ENCODE data around the gene ZER1. TPM values are rescaled to one million over a fixed set of nuclear protein-coding genes. Genes with fewer than 3 reads are reported as not detected.

ZER1 gene
- total and polyA plus RNA-seq, 7 donors: 15.2 to 67.2 (median 54.8) TPM

GRCh38 chr9:128724744-128725211, 46.9 kb downstream of the ZER1 start:
- Histone ChIP-seq H3K9me3 (no peaks in the 10 kb centered on the region), H3K4me3 (peak overlapping the region; percentile 65), H3K36me3 (ENCODE audit: insufficient read depth in 1 of 2, low read depth in 1 of 2) (peaks cover 0 to 5% of the 10 kb centered on the region in 2 donors), H3K27ac (no peak overlapping the region), H3K4me1 (peaks cover 8% of the 10 kb centered on the region), H3K27me3 (ENCODE audit: insufficient read depth in 3 of 3, low read length in 2 of 3) (no peaks in the 10 kb centered on the region)
- intact Hi-C loops (cut with DNase I): loop anchor here (5.0 to 10.0 kb wide), 2 partner anchors 43 to 220 kb away; partner anchors contain the start of genes DOLK (in 1 of the 2) and NUP188 (in 1 of the 2)
- DNase-seq (peak; percentile 67 to 82), ATAC-seq (peak in 2 of 4 donors; percentile 15 to 17)
- no peak for TF ChIP-seq CTCF (IDR thresholded peaks at IDR 0.05)
- WGBS, 3 donors: 17 to 21% (median 18%) methylated on average over 10 of the region's 10 CpGs

GRCh38 chr9:128723866-128724743, 47.6 kb downstream of the ZER1 start, which contains the start of gene ZDHHC12:
Gene ZDHHC12 (minus strand): TSS chr9:128724127. CDS start chr9:128724093, 34 bp downstream.
- peaks cover 0 to 4% of the 10 kb centered on the region in 2 donors for H3K36me3 ChIP-seq (ENCODE audit: insufficient read depth in 1 of 2, low read depth in 1 of 2)
- peak within 1 kb of the TSS; percentile 65 for H3K4me3 ChIP-seq
- no peaks in the 10 kb centered on the region for H3K9me3 ChIP-seq
- DNase-seq (peak; percentile 97), ATAC-seq (peak; percentile 96 to 97 (median 97))
- WGBS, 3 donors: 1 to 2% (median 2%) methylated on average over 51 to 68 of the region's 68 CpGs
- no peak for TF ChIP-seq CTCF (IDR thresholded peaks at IDR 0.05)
- H3K4me1 ChIP-seq: peaks cover 8% of the 10 kb centered on the region
- intact Hi-C loops (cut with DNase I): loop anchor here in 1 of 2 donors (10.0 kb wide), 1 partner anchor 221 kb away; the partner anchor contains the start of genes DOLK and NUP188
- H3K27me3 ChIP-seq (ENCODE audit: insufficient read depth in 3 of 3, low read length in 2 of 3): no peaks in the 10 kb centered on the region
- H3K27ac ChIP-seq: peak within 1 kb of the TSS; percentile 37

GRCh38 chr9:128723352-128723865, 48.3 kb downstream of the ZER1 start:
- TF ChIP-seq CTCF (IDR thresholded peaks at IDR 0.05): no peak
- Histone ChIP-seq H3K27me3 (ENCODE audit: insufficient read depth in 3 of 3, low read length in 2 of 3) (no peaks in the 10 kb centered on the region), H3K27ac (peak overlapping the region; percentile 37), H3K4me3 (peak overlapping the region; percentile 65), H3K4me1 (peaks cover 8% of the 10 kb centered on the region), H3K36me3 (ENCODE audit: insufficient read depth in 1 of 2, low read depth in 1 of 2) (peaks cover 0 to 4% of the 10 kb centered on the region in 2 donors), H3K9me3 (no peaks in the 10 kb centered on the region)
- no peak for DNase-seq
- 39 to 46% (median 45%) methylated on average over 7 of the region's 7 CpGs for WGBS, 3 donors
- ATAC-seq: no peak
- intact Hi-C loops (cut with DNase I): loop anchor here in 1 of 2 donors (10.0 kb wide), 1 partner anchor 221 kb away; the partner anchor contains the start of genes DOLK and NUP188

GRCh38 chr9:128722380-128723351, 49.1 kb downstream of the ZER1 start:
- ATAC-seq (no peak), DNase-seq (no peak)
- 51 to 70% (median 60%) methylated on average over 9 of the region's 9 CpGs for WGBS, 3 donors
- Histone ChIP-seq H3K9me3 (no peaks in the 10 kb centered on the region), H3K36me3 (ENCODE audit: insufficient read depth in 1 of 2, low read depth in 1 of 2) (peaks cover 0 to 4% of the 10 kb centered on the region in 2 donors), H3K27me3 (ENCODE audit: insufficient read depth in 3 of 3, low read length in 2 of 3) (no peaks in the 10 kb centered on the region), H3K4me1 (peaks cover 8% of the 10 kb centered on the region), H3K27ac (no peak overlapping the region), H3K4me3 (no peak overlapping the region)
- intact Hi-C loops (cut with DNase I): loop anchor here in 1 of 2 donors (10.0 kb wide), 1 partner anchor 222 kb away; the partner anchor contains the start of genes DOLK and NUP188
- TF ChIP-seq CTCF (IDR thresholded peaks at IDR 0.05): no peak
